H1 (cell line): ENCODE results near the gene CEACAM7. TPM values are rescaled to one million over a fixed set of nuclear protein-coding genes. Genes with fewer than 3 reads are reported as not detected.

Source experiments
- CTCF ChIA-PET: fragments of 300-600 bp; sonication (Branson Sonifier 250); formaldehyde crosslinking; loops from one replicate; lab custom pipeline; 2021; ENCODE audit not compliant: partially characterized antibody; lab: Charles Lee
- POLR2A ChIA-PET: fragments of 300-600 bp; sonication (Branson Sonifier 250); formaldehyde crosslinking; loops from one replicate; lab custom pipeline; 2021; ENCODE audit warnings: inconsistent platforms; ENCODE audit not compliant: partially characterized antibody; lab: Charles Lee
- DNase-seq, 2 experiments: peaks; one replicate each; pipeline versions ENCODE4 v3.0.0 to v3.0.0-alpha.2; 2010 to 2022; ENCODE audit warnings: low spot score in 2 of 2, low read depth in 1 of 2, mixed read lengths in 1 of 2
- FAIRE-seq: peaks from 2 replicates; lab custom pipeline; 2011; peaks lifted over from hg19 to GRCh38; lab: Jason Lieb, UNC
- H2AFZ ChIP-seq: 2 replicates; pipeline ENCODE4 v1.8.1; 2012; ENCODE audit warnings: low read length, inconsistent platforms
- H2AK5ac ChIP-seq: 2 replicates; pipeline ENCODE4 v1.6.1; 2013; ENCODE audit warnings: low read depth, low read length
- H2BK120ac ChIP-seq: replicated peaks from 2 replicates; pipeline ENCODE3; 2013; ENCODE audit warnings: low read depth, low read length, inconsistent platforms
- H2BK12ac ChIP-seq: 2 replicates; pipeline ENCODE4 v1.6.1; 2013; ENCODE audit warnings: low read depth, low read length
- H2BK15ac ChIP-seq: 2 replicates; pipeline ENCODE4 v1.6.1; 2013; ENCODE audit warnings: low read length
- H2BK20ac ChIP-seq: 2 replicates; pipeline ENCODE4 v1.6.1; 2013; ENCODE audit warnings: low read length
- H2BK5ac ChIP-seq: 2 replicates; pipeline ENCODE4 v1.6.1; 2013; ENCODE audit warnings: low read depth, low read length
- H3K14ac ChIP-seq: 2 replicates; pipeline ENCODE4 v1.6.1; 2013; ENCODE audit warnings: inconsistent platforms; ENCODE audit not compliant: insufficient read length
- H3K18ac ChIP-seq: 2 replicates; pipeline ENCODE4 v1.6.1; 2013; ENCODE audit warnings: low read length; ENCODE audit errors: extremely low read depth
- H3K23ac ChIP-seq: 2 replicates; pipeline ENCODE4 v1.6.1; 2013; ENCODE audit warnings: inconsistent platforms; ENCODE audit not compliant: insufficient read length
- H3K23me2 ChIP-seq: 2 replicates; pipeline ENCODE4 v1.6.1; 2013; ENCODE audit warnings: low read depth, low read length
- H3K27ac ChIP-seq: 2 replicates; pipeline ENCODE4 v1.6.1; 2011; ENCODE audit warnings: low read depth, low read length, inconsistent platforms
- H3K27me3 ChIP-seq, 4 experiments: replicated peaks in 1 of 4; 1 replicate in 1 of 4; 2 replicates in 3 of 4; pipeline versions ENCODE4 v1.6.1 to v1.8.1; 2011 to 2013; ENCODE audit warnings: low read length in 3 of 4, mild to moderate bottlenecking in 3 of 4, inconsistent platforms in 2 of 4, mixed read lengths in 2 of 4, moderate library complexity in 1 of 4; ENCODE audit not compliant: control insufficient read depth in 3 of 4, insufficient read depth in 3 of 4; ENCODE audit errors: extremely low read depth in 1 of 4
- H3K36me3 ChIP-seq, 4 experiments: 2 replicates each; pipeline versions ENCODE4 v1.6.1 to v1.8.1; 2011 to 2013; ENCODE audit warnings: mild to moderate bottlenecking in 4 of 4, low read length in 3 of 4, moderate library complexity in 2 of 4, control low read depth in 1 of 4, inconsistent platforms in 1 of 4; ENCODE audit not compliant: insufficient read depth in 4 of 4, control insufficient read depth in 2 of 4
- H3K4ac ChIP-seq: replicated peaks from 2 replicates; pipeline ENCODE3; 2013; ENCODE audit warnings: low read length, low read depth, mixed read lengths, inconsistent platforms; ENCODE audit not compliant: insufficient read length
- H3K4me1 ChIP-seq, 4 experiments: replicated peaks in 1 of 4; 1 replicate in 1 of 4; 2 replicates in 3 of 4; pipeline versions ENCODE4 v1.6.1 to v1.8.1; 2011 to 2013; ENCODE audit warnings: low read length in 3 of 4, inconsistent platforms in 2 of 4, mixed read lengths in 1 of 4; ENCODE audit not compliant: insufficient read depth in 4 of 4, control insufficient read depth in 3 of 4
- H3K4me2 ChIP-seq, 2 experiments: 2 replicates each; pipeline versions ENCODE4 v1.6.1 to v1.8.1; 2011 to 2013; ENCODE audit warnings: low read depth in 2 of 2, low read length in 2 of 2, control low read depth in 1 of 2, inconsistent platforms in 1 of 2, mild to moderate bottlenecking in 1 of 2; ENCODE audit not compliant: insufficient read depth in 1 of 2
- H3K4me3 ChIP-seq, 4 experiments: fragments of 200-600, 300-600 bp in 1 of 4; sonication (generic), shearing (Covaris generic), sonication (Bioruptor Twin) in 1 of 4; 2 replicates each; pipeline versions ENCODE4 v1.5.1 to v1.8.1; 2011 to 2016; ENCODE audit warnings: low read length in 4 of 4, low read depth in 3 of 4, control low read depth in 2 of 4, inconsistent platforms in 2 of 4, mild to moderate bottlenecking in 2 of 4, mixed read lengths in 1 of 4, moderate library complexity in 1 of 4; ENCODE audit not compliant: insufficient read depth in 2 of 4; ENCODE audit errors: extremely low read depth in 1 of 4
- H3K56ac ChIP-seq: replicated peaks from 2 replicates; pipeline ENCODE3; 2013; ENCODE audit warnings: low read depth, mild to moderate bottlenecking, mixed read lengths, low read length, inconsistent platforms; ENCODE audit not compliant: insufficient read length
- H3K79me1 ChIP-seq: 2 replicates; pipeline ENCODE4 v1.6.1; 2013; ENCODE audit warnings: low read depth, low read length, control low read depth
- H3K79me2 ChIP-seq, 2 experiments: 2 replicates each; pipeline versions ENCODE4 v1.6.1 to v1.8.1; 2012 to 2013; ENCODE audit warnings: low read length in 2 of 2, mild to moderate bottlenecking in 2 of 2, inconsistent platforms in 1 of 2; ENCODE audit not compliant: insufficient read depth in 2 of 2, control insufficient read depth in 1 of 2
- H3K9ac ChIP-seq, 4 experiments: replicated peaks in 1 of 4; 1 replicate in 1 of 4; 2 replicates in 3 of 4; pipeline versions ENCODE4 v1.6.1 to v1.8.1; 2011 to 2013; ENCODE audit warnings: low read depth in 3 of 4, low read length in 3 of 4, control low read depth in 2 of 4, mild to moderate bottlenecking in 2 of 4, moderate library complexity in 2 of 4, inconsistent platforms in 1 of 4; ENCODE audit errors: extremely low read depth in 1 of 4
- H3K9me3 ChIP-seq, 2 experiments: 2 replicates each; pipeline versions ENCODE4 v1.6.1 to v1.8.1; 2012 to 2013; ENCODE audit warnings: mild to moderate bottlenecking in 2 of 2, moderate library complexity in 2 of 2, control low read depth in 1 of 2, inconsistent platforms in 1 of 2, low read depth in 1 of 2, low read length in 1 of 2, mixed read lengths in 1 of 2; ENCODE audit not compliant: insufficient read depth in 2 of 2
- H4K20me1 ChIP-seq, 2 experiments: replicated peaks in 1 of 2; 2 replicates each; pipeline versions ENCODE3 to v1.8.1; 2011 to 2013; ENCODE audit warnings: inconsistent platforms in 2 of 2, low read length in 2 of 2, mild to moderate bottlenecking in 1 of 2; ENCODE audit not compliant: insufficient read depth in 2 of 2, control insufficient read depth in 1 of 2
- H4K5ac ChIP-seq: 2 replicates; pipeline ENCODE4 v1.6.1; 2013; ENCODE audit warnings: low read length, low read depth, mixed read lengths, inconsistent platforms; ENCODE audit not compliant: insufficient read length
- H4K8ac ChIP-seq: 2 replicates; pipeline ENCODE4 v1.8.0; 2013; ENCODE audit warnings: mild to moderate bottlenecking, moderate library complexity, low read length, inconsistent platforms; ENCODE audit not compliant: insufficient read depth; ENCODE audit errors: extremely low read depth
- H4K91ac ChIP-seq: replicated peaks from 2 replicates; pipeline ENCODE3; 2013; ENCODE audit warnings: low read length, mixed read lengths, inconsistent platforms; ENCODE audit not compliant: insufficient read length
- ASH2L ChIP-seq: fragments of 200-600, 300-600 bp; sonication (generic); IDR thresholded peaks from one replicate; pipeline ENCODE4 v1.7.1; 2017; ENCODE audit warnings: low read length
- BRCA1 ChIP-seq: IDR thresholded peaks from 2 replicates; pipeline ENCODE4 v1.6.1; 2012; ENCODE audit warnings: low read depth, low read length, improper control_type of control experiment
- CREB1 ChIP-seq: IDR thresholded peaks from 2 replicates; pipeline ENCODE4 v1.6.1; 2012; ENCODE audit warnings: inconsistent platforms
- CTBP2 ChIP-seq: IDR thresholded peaks from 2 replicates; pipeline ENCODE4 v1.7.0; 2011; ENCODE audit warnings: borderline replicate concordance, mild to moderate bottlenecking, moderate library complexity, mixed read lengths, low read length; ENCODE audit not compliant: insufficient read depth, insufficient read length
- CTCF ChIP-seq, 3 experiments: IDR thresholded peaks; 1 replicate in 2 of 3; 2 replicates in 1 of 3; pipeline versions ENCODE4 v1.5.1 to v1.6.1; 2011; ENCODE audit warnings: low read length in 3 of 3, mild to moderate bottlenecking in 3 of 3, inconsistent platforms in 2 of 3, low read depth in 1 of 3, moderate library complexity in 1 of 3; ENCODE audit not compliant: insufficient read depth in 1 of 3; ENCODE audit errors: control extremely low read depth in 1 of 3
- EZH2 ChIP-seq: fragments of 200-600 bp; sonication (generic); IDR thresholded peaks from 2 replicates; pipeline ENCODE4 v1.7.1; 2012; ENCODE audit warnings: low read depth, mild to moderate bottlenecking, moderate library complexity, low read length, inconsistent platforms; ENCODE audit not compliant: severe bottlenecking
- KDM5A ChIP-seq: fragments of 200-600 bp; IDR thresholded peaks from 2 replicates; pipeline ENCODE4 v1.7.1; 2012; ENCODE audit warnings: mild to moderate bottlenecking, low read length, inconsistent platforms, mixed read lengths
- NANOG ChIP-seq: IDR thresholded peaks from 2 replicates; pipeline ENCODE4 v1.6.1; 2011; ENCODE audit warnings: low read length, low read depth, mild to moderate bottlenecking, inconsistent platforms; ENCODE audit not compliant: insufficient read depth, poor library complexity, severe bottlenecking
- POLR2A ChIP-seq, 2 experiments: IDR thresholded peaks; 1 replicate in 1 of 2; 2 replicates in 1 of 2; pipeline ENCODE4 v1.6.1; 2011; ENCODE audit warnings: low read depth in 2 of 2, low read length in 2 of 2, mild to moderate bottlenecking in 2 of 2; ENCODE audit errors: control extremely low read depth in 1 of 2
- RFX5 ChIP-seq: IDR thresholded peaks from 2 replicates; pipeline ENCODE4 v1.6.1; 2011; ENCODE audit warnings: low read depth, low read length, improper control_type of control experiment, borderline replicate concordance
- SUZ12 ChIP-seq: fragments of 200-600 bp; sonication (generic); IDR thresholded peaks from 2 replicates; pipeline ENCODE4 v1.6.1; 2012; ENCODE audit warnings: mild to moderate bottlenecking, inconsistent platforms, low read length, moderate library complexity, mixed read lengths
- TAF7 ChIP-seq: optimal IDR thresholded peaks from 2 replicates; pipeline ENCODE3; 2011; ENCODE audit warnings: low read depth, mild to moderate bottlenecking, inconsistent platforms, low read length, moderate library complexity, borderline replicate concordance
- WGBS, 2 experiments: shearing (Covaris generic) in 1 of 2; methylation state at CpG; one replicate each; pipeline versions ENCODE4 v1.1.6 to v1.1.7; 2013 to 2015; ENCODE audit warnings: low lambda C conversion rate in 2 of 2, mixed read lengths in 2 of 2, inconsistent platforms in 1 of 2, low coverage in 1 of 2, missing lambda C conversion rate in 1 of 2; ENCODE audit not compliant: insufficient replicate concordance in 2 of 2, insufficient coverage in 1 of 2, insufficient read length in 1 of 2; ENCODE audit errors: extremely low coverage in 1 of 2, missing lambda C conversion rate in 1 of 2; 5-methylcytosine and 5-hydroxymethylcytosine counted together
- polyA plus RNA-seq, 7 experiments: library from polyadenylated mRNA; depleted of rRNA in 3 of 7; stranded (reverse) in 5 of 7; unstranded in 2 of 7; fragments of >200 nt in 5 of 7; fragments of 200-250 nt in 2 of 7; gene quantifications; 1 replicate in 5 of 7; 2 replicates in 1 of 7; 4 replicates in 1 of 7; pipeline versions ENCODE4 v1.2.1 to v1.2.3, GENCODE V29; 2011 to 2013; ENCODE audit warnings: missing spikeins in 2 of 7, mixed read lengths in 2 of 7
- total RNA-seq: library from RNA; stranded (reverse); fragmentation: NEBNext Ultra II Directional; extraction: Animal tissue kit (Norgen Biotek cat#: 25700); gene quantifications from 2 replicates; pipeline ENCODE4 v1.2.1, GENCODE V29; 2021

The CEACAM7 gene
- total and polyA plus RNA-seq, 2 of the 8 experiments (the other 6 are each of a cell fraction or from before 2014, with no cell fraction given) = not detected

GRCh38 chr19:41638641-41639081, 49.4 kb downstream of the CEACAM7 start:
- no peaks in the 10 kb centered on the region for H3K4me1 ChIP-seq
- POLR2A ChIA-PET = no interaction called here
- H3K18ac ChIP-seq = no peak overlapping the region
- no peak overlapping the region for H3K23ac ChIP-seq
- no peak overlapping the region for H2BK20ac ChIP-seq
- H2AFZ ChIP-seq = no peak overlapping the region
- CTCF ChIA-PET = interaction anchor here (1.0 to 4.2 kb wide), 2 partner anchors 14 to 41 kb away, joined by 4 to 34 read pairs; no protein-coding TSS in a partner anchor
- no peak overlapping the region for H3K4ac ChIP-seq
- H3K79me2 ChIP-seq = no peaks in the 10 kb centered on the region
- H2BK12ac ChIP-seq = no peak overlapping the region
- H3K27ac ChIP-seq = no peak overlapping the region
- 62% methylated on average over 6 of the region's 6 CpGs; no CpG with 5 or more reads in 1 of the 2 experiments for WGBS, 2 experiments
- no peak overlapping the region for H4K91ac ChIP-seq
- no peak overlapping the region for H3K9ac ChIP-seq
- H4K20me1 ChIP-seq = no peaks in the 10 kb centered on the region
- H3K4me2 ChIP-seq = no peak overlapping the region
- H3K9me3 ChIP-seq = peaks cover 46 to 51% of the 10 kb centered on the region in 2 experiments
- no peak overlapping the region for H3K4me3 ChIP-seq
- H4K5ac ChIP-seq = no peak overlapping the region
- H3K27me3 ChIP-seq = no peaks in the 10 kb centered on the region
- no peaks in the 10 kb centered on the region for H3K36me3 ChIP-seq
- no peak overlapping the region for H2AK5ac ChIP-seq
- no peak overlapping the region for H3K14ac ChIP-seq
- H3K56ac ChIP-seq = no peak overlapping the region
- FAIRE-seq (no peak), DNase-seq (no peak)
- no peak overlapping the region for H2BK5ac ChIP-seq
- no peaks in the 10 kb centered on the region for H3K23me2 ChIP-seq
- H3K79me1 ChIP-seq = no peaks in the 10 kb centered on the region
- H2BK15ac ChIP-seq = no peak overlapping the region
- H2BK120ac ChIP-seq = no peak overlapping the region
- H4K8ac ChIP-seq = no peak overlapping the region
- TF ChIP-seq CREB1 = no peak
- TF ChIP-seq POLR2A (IDR thresholded peaks at IDR 0.05; ENCODE audit: control extremely low read depth in 1 of 2, low read depth in 2 of 2, low read length in 2 of 2) = no peak
- no peak for TF ChIP-seq CTCF (IDR thresholded peaks at IDR 0.05; ENCODE audit: control extremely low read depth in 1 of 3, insufficient read depth in 1 of 3, low read depth in 1 of 3, low read length in 3 of 3)
- no peak for TF ChIP-seq RFX5
- TF ChIP-seq ASH2L = no peak
- no peak for TF ChIP-seq BRCA1
- no peak for TF ChIP-seq EZH2
- TF ChIP-seq KDM5A = no peak
- no peak for TF ChIP-seq TAF7
- no peak for TF ChIP-seq SUZ12
- TF ChIP-seq NANOG = no peak
- TF ChIP-seq CTBP2 = no peak
